NCI-H345 treated with DMSO at 0.1 percent for 48 hours (cell line): ENCODE results near the gene PRRC2A.

Source experiments
- DNase-seq: peaks from one replicate; lab custom pipeline; 2025; ENCODE audit not compliant: unreplicated experiment; lab: John Stamatoyannopoulos, UW

Gene PRRC2A

GRCh38 chr6:31664790-31665500, 44.4 kb downstream of the PRRC2A start, which contains the start of gene GPANK1:
TSS of gene GPANK1 (minus strand) at chr6:31664997. CDS start at chr6:31664478, 519 bp downstream.
- DNase-seq: peak; percentile 82

- peak; percentile 96 for DNase-seq
Observed at GRCh38 chr6:31665501-31666336, 45.2 kb downstream of the PRRC2A start, which contains the start of gene CSNK2B. TSS of gene CSNK2B (plus strand) at chr6:31666080. CDS start at chr6:31666832, 752 bp downstream.

- no peak for DNase-seq
Observed at GRCh38 chr6:31666337-31666965, 45.9 kb downstream of the PRRC2A start.

- DNase-seq: no peak
Observed at GRCh38 chr6:31669676-31670075, 49.2 kb downstream of the PRRC2A start, which contains the start of gene LY6G5B. TSS of gene LY6G5B (plus strand) at chr6:31669976. CDS start at chr6:31670951, 975 bp downstream.

GRCh38 chr6:31676322-31676903, 55.9 kb downstream of the PRRC2A start:
- DNase-seq: no peak

- no peak for DNase-seq
Observed at GRCh38 chr6:31676904-31677303, 56.4 kb downstream of the PRRC2A start.

GRCh38 chr6:31677955-31678354, 57.4 kb downstream of the PRRC2A start:
- no peak for DNase-seq

GRCh38 chr6:31680226-31681134, 60.0 kb downstream of the PRRC2A start, which contains the start of gene LY6G5C:
TSS of gene LY6G5C (minus strand) at chr6:31681067. CDS start at chr6:31680373, 694 bp downstream.
- peak; percentile 77 for DNase-seq

GRCh38 chr6:31681135-31681671, 60.7 kb downstream of the PRRC2A start:
- DNase-seq: no peak

GRCh38 chr6:31683591-31683990, 63.1 kb downstream of the PRRC2A start:
- no peak for DNase-seq

- no peak for DNase-seq
Observed at GRCh38 chr6:31686483-31686882, 66.0 kb downstream of the PRRC2A start.

GRCh38 chr6:31687321-31687720, 66.8 kb downstream of the PRRC2A start:
- DNase-seq: no peak
